Bronchial epithelial cell (primary cell): Measurements from ENCODE around the gene SLC16A2. TPM values are rescaled to one million over a fixed set of nuclear protein-coding genes. Genes with fewer than 3 reads are reported as not detected.
"Not testable (repeated sequence)": the region's sequence is repeated elsewhere in the genome, so short reads cannot be mapped to it uniquely, and the experiment has no call there.

Experiments used
- DNase-seq: peaks from one replicate; pipeline ENCODE4 v3.0.0-alpha.2; 2010; ENCODE audit warnings: low read depth
- FAIRE-seq: peaks from 2 replicates; lab custom pipeline; 2011; peaks lifted over from hg19 to GRCh38; lab: Jason Lieb, UNC
- H3K27me3 ChIP-seq: 2 replicates; pipeline ENCODE4 v1.5.1; 2011; ENCODE audit warnings: low read length; ENCODE audit not compliant: control insufficient read depth, insufficient read depth
- H3K36me3 ChIP-seq: 2 replicates; pipeline ENCODE4 v1.5.1; 2011; ENCODE audit warnings: low read length; ENCODE audit not compliant: control insufficient read depth, insufficient read depth
- H3K4me3 ChIP-seq: 2 replicates; pipeline ENCODE4 v1.5.1; 2011; ENCODE audit warnings: mild to moderate bottlenecking, low read depth, low read length, control low read depth
- CTCF ChIP-seq: IDR thresholded peaks from 2 replicates; pipeline ENCODE4 v1.5.1; 2011; ENCODE audit warnings: mild to moderate bottlenecking, moderate library complexity, low read length, control low read depth, inconsistent platforms; ENCODE audit not compliant: insufficient read depth, severe bottlenecking
- total RNA-seq: library from RNA; depleted of rRNA; stranded (reverse); fragments of >200 nt; gene quantifications from 2 replicates; pipeline ENCODE4 v1.2.1, GENCODE V29; 2014

The SLC16A2 gene
- total RNA-seq, 1 donor from 2014 or later = 1.3 TPM

GRCh38 chrX:74451450-74452198, 30.3 kb downstream of the SLC16A2 start:
- peak; percentile 47 for FAIRE-seq
- H3K36me3 ChIP-seq = no peaks in the 10 kb centered on the region
- no peaks in the 10 kb centered on the region for H3K27me3 ChIP-seq
- no peak overlapping the region for H3K4me3 ChIP-seq
- DNase-seq = no peak
- TF ChIP-seq CTCF = no peak

GRCh38 chrX:74452199-74452481, 30.8 kb downstream of the SLC16A2 start:
- Histone ChIP-seq H3K4me3 (no peak overlapping the region), H3K36me3 (no peaks in the 10 kb centered on the region), H3K27me3 (no peaks in the 10 kb centered on the region)
- no peak for TF ChIP-seq CTCF
- DNase-seq (no peak), FAIRE-seq (no peak)

GRCh38 chrX:74453178-74453577, 31.9 kb downstream of the SLC16A2 start:
- DNase-seq = peak; percentile 82
- Histone ChIP-seq H3K36me3 (no peaks in the 10 kb centered on the region), H3K4me3 (no peak overlapping the region), H3K27me3 (no peaks in the 10 kb centered on the region)
- no peak for TF ChIP-seq CTCF
- no peak for FAIRE-seq

- FAIRE-seq, H3K4me3 ChIP-seq, H3K36me3 ChIP-seq, H3K27me3 ChIP-seq, DNase-seq: not testable (repeated sequence)
These were observed 32.9 kb downstream of the SLC16A2 start for GRCh38 chrX:74454233-74454632.

- FAIRE-seq (no peak), DNase-seq (peak; percentile 62)
- TF ChIP-seq CTCF = no peak
- Histone ChIP-seq H3K36me3 (no peaks in the 10 kb centered on the region), H3K4me3 (no peak overlapping the region), H3K27me3 (no peaks in the 10 kb centered on the region)
These were observed 37.4 kb downstream of the SLC16A2 start for GRCh38 chrX:74458736-74459135.

- Histone ChIP-seq H3K4me3 (no peak overlapping the region), H3K36me3 (no peaks in the 10 kb centered on the region), H3K27me3 (no peaks in the 10 kb centered on the region)
- no peak for TF ChIP-seq CTCF
- no peak for DNase-seq
- no peak for FAIRE-seq
These were observed 40.1 kb downstream of the SLC16A2 start for GRCh38 chrX:74461384-74461783.
